Ishikawa (cell line): ENCODE data around the gene MAGI1.
A peak's percentile ranks its signal among the peaks of the same experiment; 100 is the strongest.

Source experiments
- CEBPB ChIP-seq: IDR thresholded peaks from 2 replicates; pipeline ENCODE4 v1.6.1; 2012
- CREB1 ChIP-seq: IDR thresholded peaks from 2 replicates; pipeline ENCODE4 v1.6.1; 2012; ENCODE audit warnings: low read depth
- EGR1 ChIP-seq: IDR thresholded peaks from 2 replicates; pipeline ENCODE4 v1.6.1; 2012
- EP300 ChIP-seq: IDR thresholded peaks from 2 replicates; pipeline ENCODE4 v1.6.1; 2012; ENCODE audit warnings: borderline replicate concordance
- FOXM1 ChIP-seq: IDR thresholded peaks from 2 replicates; pipeline ENCODE4 v1.6.1; 2012; ENCODE audit warnings: low read depth, borderline replicate concordance
- MAX ChIP-seq: IDR thresholded peaks from 2 replicates; pipeline ENCODE4 v1.6.1; 2012
- NFIC ChIP-seq: IDR thresholded peaks from 2 replicates; pipeline ENCODE4 v1.6.1; 2012
- RAD21 ChIP-seq: IDR thresholded peaks from 2 replicates; pipeline ENCODE4 v1.6.1; 2012; ENCODE audit warnings: low read depth
- REST ChIP-seq: IDR thresholded peaks from 2 replicates; pipeline ENCODE4 v1.6.1; 2012; ENCODE audit warnings: low read depth, mild to moderate bottlenecking
- TAF1 ChIP-seq: IDR thresholded peaks from 2 replicates; pipeline ENCODE4 v1.6.1; 2012; ENCODE audit warnings: low read depth, mild to moderate bottlenecking
- TCF12 ChIP-seq: IDR thresholded peaks from 2 replicates; pipeline ENCODE4 v1.6.1; 2012; ENCODE audit warnings: low read depth
- TEAD4 ChIP-seq: IDR thresholded peaks from 2 replicates; pipeline ENCODE4 v1.6.1; 2012
- YY1 ChIP-seq: IDR thresholded peaks from 2 replicates; pipeline ENCODE4 v1.6.1; 2012; ENCODE audit warnings: low read depth
- TF ChIP-seq, protein P1 (sequence below): IDR thresholded peaks from 2 replicates; pipeline ENCODE4 v1.6.1; 2012

- TF ChIP-seq CREB1 (no peak), RAD21 (no peak), EP300 (no peak), REST (no peak), CEBPB (no peak), NFIC (no peak), TEAD4 (peak; percentile 49), YY1 (no peak), TAF1 (no peak), TCF12 (no peak), FOXM1 (no peak), EGR1 (no peak), MAX (peak; percentile 24; the same call in 1 of the 2 replicates)
- TF ChIP-seq, protein P1, sequence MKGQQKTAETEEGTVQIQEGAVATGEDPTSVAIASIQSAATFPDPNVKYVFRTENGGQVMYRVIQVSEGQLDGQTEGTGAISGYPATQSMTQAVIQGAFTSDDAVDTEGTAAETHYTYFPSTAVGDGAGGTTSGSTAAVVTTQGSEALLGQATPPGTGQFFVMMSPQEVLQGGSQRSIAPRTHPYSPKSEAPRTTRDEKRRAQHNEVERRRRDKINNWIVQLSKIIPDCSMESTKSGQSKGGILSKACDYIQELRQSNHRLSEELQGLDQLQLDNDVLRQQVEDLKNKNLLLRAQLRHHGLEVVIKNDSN, result no peak
Observed at GRCh38 chr3:65778968-65779367, 259.8 kb downstream of the MAGI1 start.
